Glomerular endothelial cell (primary cell): ENCODE measurements around the gene TSPYL4. TPM values are rescaled to one million over a fixed set of nuclear protein-coding genes. Genes with fewer than 3 reads are reported as not detected.

Source experiments
- total RNA-seq: library from RNA; depleted of rRNA; stranded (reverse); fragments of >200 nt; gene quantifications from 2 replicates; pipeline ENCODE4 v1.2.3, GENCODE V29; 2015

TSPYL4 gene
- total RNA-seq, 1 donor from 2014 or later, result 16.2 TPM

Other genes with a start within 250 kb of the TSPYL4 start
- 0.06 and 0.53 TPM in 2 replicates for gene FRK, start 193.2 kb downstream of the TSPYL4 start, total RNA-seq
- 5.9 and 6.2 TPM in 2 replicates for gene NT5DC1, start 153.2 kb downstream of the TSPYL4 start, total RNA-seq
- gene COL10A1, start 127.9 kb downstream of the TSPYL4 start, total RNA-seq, result not detected in 2 replicates
- gene TSPYL1, start 25.9 kb upstream of the TSPYL4 start, total RNA-seq, result 47.1 and 55.9 TPM in 2 replicates
- gene DSE, start 116.9 kb upstream of the TSPYL4 start, total RNA-seq, result 20.8 and 21.5 TPM in 2 replicates
- 0.68 and 1.1 TPM in 2 replicates for gene CALHM6, start 207.3 kb upstream of the TSPYL4 start, total RNA-seq